ENCODE data around the gene LRRIQ1. TPM values are rescaled to one million over a fixed set of nuclear protein-coding genes. Genes with fewer than 3 reads are reported as not detected.
"Not testable (repeated sequence)": the region's sequence is repeated elsewhere in the genome, so short reads cannot be mapped to it uniquely, and the experiment has no call there.

Gene LRRIQ1
- total RNA-seq, result not detected

GRCh38 chr12:85036234-85036707 is at the start of gene LRRIQ1, which contains the start of gene TSPAN19:
Gene LRRIQ1 (plus strand): TSS chr12:85036351. CDS start chr12:85038177, 1,826 bp downstream.
Gene TSPAN19 (minus strand): TSS chr12:85036277. CDS start chr12:85029946, 6,331 bp downstream.
- Mint-ChIP-seq H3K9me3 (no peaks in the 10 kb centered on the region), H3K27ac (no peak within 1 kb of the TSS)

GRCh38 chr12:84986586-84986985 is 49.6 kb upstream of the LRRIQ1 start:
- Mint-ChIP-seq H3K4me1 (ENCODE audit: low read depth in 2 of 2) (no peaks in the 10 kb centered on the region), H3K4me3 (no peak overlapping the region), H3K9me3 (no peaks in the 10 kb centered on the region), H3K27me3 (no peaks in the 10 kb centered on the region), H3K27ac (no peak overlapping the region), H3K36me3 (no peaks in the 10 kb centered on the region)
- ATAC-seq, result no peak
- DNase-seq (ENCODE audit: low spot score), result no peak

More at GRCh38 chr12:85036234-85036707, at the start of gene LRRIQ1, which contains the start of gene TSPAN19:
- ATAC-seq (no peak), DNase-seq (ENCODE audit: low spot score) (no peak)
- H3K4me3 Mint-ChIP-seq, result no peak within 1 kb of the TSS
- no peaks in the 10 kb centered on the region for H3K4me1 Mint-ChIP-seq (ENCODE audit: low read depth in 2 of 2)
- H3K27me3 Mint-ChIP-seq, result peaks cover 0 to 6% of the 10 kb centered on the region in 2 donors
- no peaks in the 10 kb centered on the region for H3K36me3 Mint-ChIP-seq

DNA sequence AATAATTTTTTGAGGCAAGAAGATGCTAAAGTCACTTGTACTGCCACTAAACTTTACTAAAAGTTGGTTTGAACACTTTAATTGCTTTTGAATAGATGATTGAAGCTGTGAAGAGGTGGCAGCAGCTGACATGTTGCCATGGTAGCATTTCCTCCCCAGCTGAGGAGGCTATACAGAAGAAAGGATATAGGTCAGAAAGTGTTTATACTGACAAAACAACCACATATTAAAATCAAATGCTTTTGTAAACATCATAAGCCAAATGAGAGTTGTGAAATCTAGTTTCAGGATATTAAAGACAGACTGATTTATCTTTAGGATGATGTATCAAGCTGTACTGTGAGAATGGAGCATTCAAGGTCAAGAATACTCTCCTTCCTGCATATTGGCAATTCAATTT is 41.7 kb upstream of the LRRIQ1 start:
- Mint-ChIP-seq H3K27ac (no peak overlapping the region), H3K27me3 (no peaks in the 10 kb centered on the region), H3K4me1 (ENCODE audit: low read depth in 2 of 2) (no peaks in the 10 kb centered on the region), H3K9me3 (peaks cover 11% of the 10 kb centered on the region), H3K4me3 (no peak overlapping the region), H3K36me3 (no peaks in the 10 kb centered on the region)
- DNase-seq (ENCODE audit: low spot score) (no peak), ATAC-seq (no peak)

DNA sequence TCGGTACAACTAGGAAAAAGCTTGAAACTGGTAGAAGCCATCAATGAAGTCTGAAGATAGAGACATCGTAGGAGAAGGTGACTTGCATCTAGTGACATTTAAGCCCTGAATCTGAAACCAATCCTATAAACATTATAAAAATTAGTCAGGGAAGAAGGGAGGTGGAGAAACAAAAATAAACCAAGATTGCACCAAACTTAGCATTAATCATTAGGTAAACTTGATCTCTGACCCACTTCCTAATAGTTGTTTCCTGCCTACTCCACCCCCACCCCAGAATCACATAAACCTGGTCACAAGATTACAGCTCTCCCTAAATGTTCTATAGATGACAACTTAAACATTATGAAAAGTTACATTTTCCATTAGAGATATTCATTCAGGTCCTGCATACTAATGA is 40.5 kb upstream of the LRRIQ1 start:
- DNase-seq (ENCODE audit: low spot score) (no peak), ATAC-seq (no peak)
- Mint-ChIP-seq H3K27ac (no peak overlapping the region), H3K4me3 (no peak overlapping the region), H3K4me1 (ENCODE audit: low read depth in 2 of 2) (no peaks in the 10 kb centered on the region), H3K27me3 (no peaks in the 10 kb centered on the region), H3K9me3 (peaks cover 11% of the 10 kb centered on the region), H3K36me3 (no peaks in the 10 kb centered on the region)

GRCh38 chr12:84996759-84997158 is 39.4 kb upstream of the LRRIQ1 start:
- ATAC-seq, result no peak
- Mint-ChIP-seq H3K4me1 (ENCODE audit: low read depth in 2 of 2) (no peaks in the 10 kb centered on the region), H3K4me3 (no peak overlapping the region), H3K36me3 (no peaks in the 10 kb centered on the region), H3K27ac (no peak overlapping the region), H3K27me3 (no peaks in the 10 kb centered on the region), H3K9me3 (peaks cover 11% of the 10 kb centered on the region)
- DNase-seq (ENCODE audit: low spot score), result no peak

- DNase-seq (ENCODE audit: low spot score), result no peak
- no peaks in the 10 kb centered on the region for H3K36me3 Mint-ChIP-seq
These were observed 37.8 kb upstream of the LRRIQ1 start for GRCh38 chr12:84998341-84998740.

GRCh38 chr12:85000729-85001128 is 35.4 kb upstream of the LRRIQ1 start:
- Mint-ChIP-seq H3K9me3 (peaks cover 13% of the 10 kb centered on the region), H3K27ac (no peak overlapping the region), H3K36me3 (no peaks in the 10 kb centered on the region), H3K27me3 (no peaks in the 10 kb centered on the region), H3K4me1 (ENCODE audit: low read depth in 2 of 2) (no peaks in the 10 kb centered on the region), H3K4me3 (no peak overlapping the region)
- no peak for DNase-seq (ENCODE audit: low spot score)
- ATAC-seq, result no peak

More at GRCh38 chr12:84998341-84998740, 37.8 kb upstream of the LRRIQ1 start:
- Mint-ChIP-seq H3K4me1 (ENCODE audit: low read depth in 2 of 2) (no peaks in the 10 kb centered on the region), H3K27ac (no peak overlapping the region), H3K4me3 (no peak overlapping the region), H3K27me3 (no peaks in the 10 kb centered on the region), H3K9me3 (peaks cover 17% of the 10 kb centered on the region)
- no peak for ATAC-seq

GRCh38 chr12:85002778-85003296 is 33.3 kb upstream of the LRRIQ1 start:
- Mint-ChIP-seq H3K9me3 (peaks cover 13% of the 10 kb centered on the region), H3K27me3 (no peaks in the 10 kb centered on the region), H3K36me3 (no peaks in the 10 kb centered on the region), H3K27ac (no peak overlapping the region), H3K4me1 (ENCODE audit: low read depth in 2 of 2) (no peaks in the 10 kb centered on the region), H3K4me3 (no peak overlapping the region)
- no peak for DNase-seq (ENCODE audit: low spot score)
- no peak for ATAC-seq

- no peaks in the 10 kb centered on the region for H3K36me3 Mint-ChIP-seq
- H3K27ac Mint-ChIP-seq, result no peak overlapping the region
- no peak overlapping the region for H3K4me3 Mint-ChIP-seq
- ATAC-seq (no peak), DNase-seq (ENCODE audit: low spot score) (no peak)
- H3K27me3 Mint-ChIP-seq, result no peaks in the 10 kb centered on the region
- H3K4me1 Mint-ChIP-seq (ENCODE audit: low read depth in 2 of 2), result no peaks in the 10 kb centered on the region
- H3K9me3 Mint-ChIP-seq, result peaks cover 10% of the 10 kb centered on the region
These were observed 31.9 kb upstream of the LRRIQ1 start for GRCh38 chr12:85004204-85004603.

GRCh38 chr12:85005047-85005446 is 31.1 kb upstream of the LRRIQ1 start:
- H3K4me3 Mint-ChIP-seq; ATAC-seq; H3K4me1 Mint-ChIP-seq (ENCODE audit: low read depth in 2 of 2); H3K36me3 Mint-ChIP-seq; H3K27me3 Mint-ChIP-seq; DNase-seq (ENCODE audit: low spot score); H3K27ac Mint-ChIP-seq: not testable (repeated sequence)
- peaks cover 10% of the 10 kb centered on the region for H3K9me3 Mint-ChIP-seq

DNA sequence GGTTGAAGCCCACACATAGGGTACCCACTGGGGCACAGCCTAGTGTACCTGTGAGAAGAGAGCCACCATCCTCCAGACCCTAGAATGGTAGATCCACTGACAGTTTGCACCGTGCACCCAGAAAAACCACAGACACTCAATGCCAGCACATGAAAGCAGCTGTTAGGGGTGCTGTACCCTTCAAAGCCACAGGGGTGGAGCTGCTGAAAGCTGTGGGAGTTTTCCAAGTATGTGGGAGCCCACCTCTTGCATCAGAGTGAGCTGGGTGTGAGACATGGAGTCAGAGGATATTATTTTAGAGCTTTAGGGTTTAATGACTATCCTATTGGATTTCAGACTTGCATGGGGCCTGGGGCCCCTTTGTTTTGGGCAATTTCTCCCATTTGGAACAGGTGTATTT is 30.5 kb upstream of the LRRIQ1 start:
- Mint-ChIP-seq H3K4me1 (ENCODE audit: low read depth in 2 of 2) (no peaks in the 10 kb centered on the region), H3K4me3 (no peak overlapping the region), H3K27ac (no peak overlapping the region), H3K36me3 (no peaks in the 10 kb centered on the region), H3K27me3 (no peaks in the 10 kb centered on the region), H3K9me3 (peaks cover 10% of the 10 kb centered on the region)
- ATAC-seq, result no peak
- DNase-seq (ENCODE audit: low spot score), result no peak

DNA sequence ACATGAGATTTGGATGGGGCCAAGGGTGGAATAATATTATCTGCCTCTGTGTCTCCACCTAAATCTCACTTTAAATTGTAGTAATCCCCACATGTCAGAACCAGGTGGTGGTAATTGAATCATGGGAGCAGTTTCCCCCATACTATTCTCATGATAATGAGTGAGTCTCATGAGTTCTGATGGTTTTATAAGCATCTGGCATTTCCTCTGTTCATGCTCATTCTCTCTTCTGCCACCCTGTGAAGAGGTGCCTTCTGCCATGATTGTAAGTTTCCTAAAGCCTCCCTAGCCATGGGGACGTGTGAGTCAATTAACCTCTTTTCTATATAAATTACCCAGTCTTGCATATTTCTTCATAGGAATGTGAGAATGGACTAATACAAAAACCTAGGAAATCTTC is 29.9 kb upstream of the LRRIQ1 start:
- Mint-ChIP-seq H3K9me3 (peaks cover 10% of the 10 kb centered on the region), H3K36me3 (no peaks in the 10 kb centered on the region), H3K4me1 (ENCODE audit: low read depth in 2 of 2) (no peaks in the 10 kb centered on the region), H3K4me3 (no peak overlapping the region), H3K27ac (no peak overlapping the region), H3K27me3 (no peaks in the 10 kb centered on the region)
- DNase-seq (ENCODE audit: low spot score), result no peak
- ATAC-seq, result no peak

DNA sequence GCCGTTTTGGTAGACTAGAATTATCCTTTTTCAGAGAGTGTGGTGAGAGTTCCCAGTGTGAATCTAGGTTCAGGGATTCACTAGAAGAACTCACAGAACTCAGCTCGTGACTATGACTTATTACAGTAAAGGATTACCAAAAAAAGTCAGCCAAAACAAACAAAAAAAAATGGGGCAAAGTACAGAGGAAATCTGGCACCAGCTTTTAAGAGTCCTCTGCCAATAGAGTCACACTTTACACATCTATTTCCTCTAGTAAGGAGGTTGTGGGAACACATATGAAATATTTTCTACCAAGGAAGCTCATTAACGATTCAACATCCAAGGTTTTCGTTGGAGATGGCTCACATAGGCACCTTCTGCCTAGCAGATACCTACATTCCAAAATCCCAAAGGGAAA is 28.3 kb upstream of the LRRIQ1 start:
- ATAC-seq, result no peak
- no peak overlapping the region for H3K27ac Mint-ChIP-seq
- H3K9me3 Mint-ChIP-seq, result peaks cover 8% of the 10 kb centered on the region

DNA sequence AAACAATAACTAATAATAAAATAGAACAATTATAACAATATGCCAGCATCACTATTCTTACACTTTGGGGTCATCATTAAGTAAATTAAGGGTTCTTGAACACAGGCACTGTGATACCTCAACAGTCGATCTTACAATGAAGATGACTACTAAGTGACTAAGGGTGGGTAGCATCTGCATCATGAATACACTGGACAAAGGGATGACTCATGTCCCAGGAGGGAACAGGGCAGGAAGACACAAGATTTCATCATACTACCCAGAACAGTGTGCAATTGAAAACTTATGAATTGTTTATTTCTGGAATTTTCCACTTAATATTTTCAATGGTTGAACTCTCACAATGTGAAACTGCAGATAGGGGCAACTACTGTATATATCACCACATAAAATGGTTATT is 19.7 kb upstream of the LRRIQ1 start:
- H3K4me3 Mint-ChIP-seq, result no peak overlapping the region
- H3K27ac Mint-ChIP-seq, result no peak overlapping the region
- H3K27me3 Mint-ChIP-seq, result no peaks in the 10 kb centered on the region
- H3K4me1 Mint-ChIP-seq (ENCODE audit: low read depth in 2 of 2), result no peaks in the 10 kb centered on the region
- H3K36me3 Mint-ChIP-seq, result no peaks in the 10 kb centered on the region
- H3K9me3 Mint-ChIP-seq, result no peaks in the 10 kb centered on the region
- no peak for ATAC-seq
- DNase-seq (ENCODE audit: low spot score), result no peak

More for the DNA sequence above, 28.3 kb upstream of the LRRIQ1 start:
- Mint-ChIP-seq H3K36me3 (no peaks in the 10 kb centered on the region), H3K4me3 (no peak overlapping the region), H3K27me3 (no peaks in the 10 kb centered on the region), H3K4me1 (ENCODE audit: low read depth in 2 of 2) (no peaks in the 10 kb centered on the region)
- no peak for DNase-seq (ENCODE audit: low spot score)

DNA sequence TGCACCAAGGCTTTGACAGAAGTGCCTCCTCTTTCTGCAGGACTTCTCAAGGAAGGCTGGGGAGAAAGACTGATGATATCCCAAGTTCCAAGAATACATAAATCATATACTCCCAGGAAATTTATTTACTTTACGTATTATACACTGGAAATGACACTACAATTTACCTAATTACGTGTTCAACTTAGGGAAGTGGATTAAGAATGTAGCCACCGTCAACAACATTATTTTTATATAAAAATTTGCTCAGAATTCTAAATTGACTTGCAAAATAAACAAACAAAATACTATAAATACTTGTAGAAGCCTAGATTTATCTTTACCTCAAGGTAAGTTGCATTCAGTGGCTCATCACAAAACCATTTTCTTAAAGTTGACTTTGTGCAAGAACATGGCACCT is 19.0 kb upstream of the LRRIQ1 start:
- ATAC-seq, result no peak
- H3K36me3 Mint-ChIP-seq, result no peaks in the 10 kb centered on the region
- H3K4me3 Mint-ChIP-seq, result no peak overlapping the region
- no peak overlapping the region for H3K27ac Mint-ChIP-seq
- no peaks in the 10 kb centered on the region for H3K27me3 Mint-ChIP-seq
- H3K9me3 Mint-ChIP-seq, result no peaks in the 10 kb centered on the region
- DNase-seq (ENCODE audit: low spot score), result no peak
- no peaks in the 10 kb centered on the region for H3K4me1 Mint-ChIP-seq (ENCODE audit: low read depth in 2 of 2)
